ENCODE measurements around the gene ZNF609. TPM values are rescaled to one million over a fixed set of nuclear protein-coding genes. Genes with fewer than 3 reads are reported as not detected.

Gene ZNF609
- total and polyA plus RNA-seq, 4 donors: 8.1 to 54.2 (median 22.0) TPM

- Histone ChIP-seq H3K27ac (ENCODE audit: low read depth in 1 of 2, low read length in 1 of 2) (no peak overlapping the region), H3K4me1 (ENCODE audit: control insufficient read depth in 5 of 5, insufficient read depth in 5 of 5, low read length in 5 of 5) (peaks cover 0 to 7% (median 1%) of the 10 kb centered on the region in 5 donors), H3K4me3 (no peak overlapping the region), H3K27me3 (ENCODE audit: control insufficient read depth in 3 of 3, insufficient read depth in 3 of 3, low read length in 2 of 3) (no peaks in the 10 kb centered on the region), H3K9ac (ENCODE audit: insufficient read depth in 1 of 2, low read length in 2 of 2) (no peak overlapping the region), H3K36me3 (ENCODE audit: control insufficient read depth in 4 of 4, insufficient read depth in 4 of 4, low read length in 4 of 4) (peaks cover 0 to 13% (median 0%) of the 10 kb centered on the region in 4 donors), H3K9me3 (ENCODE audit: control insufficient read depth in 4 of 4, insufficient read depth in 3 of 4, low read length in 3 of 4) (no peaks in the 10 kb centered on the region)
- TF ChIP-seq CTCF (IDR thresholded peaks at IDR 0.05; ENCODE audit: control extremely low read depth, extremely low read depth): no peak
- DNase-seq (no peak), ATAC-seq (ENCODE audit: insufficient read depth, low FRiP score) (no peak)
- 89 to 93% methylated on average over 6 of the region's 6 CpGs for WGBS, 2 donors
Observed at GRCh38 chr15:64713592-64713991, 253.2 kb downstream of the ZNF609 start.

GRCh38 chr15:64716452-64716851 is 256.1 kb downstream of the ZNF609 start:
- TF ChIP-seq CTCF (IDR thresholded peaks at IDR 0.05; ENCODE audit: control extremely low read depth, extremely low read depth): no peak
- WGBS, 2 donors: 94 to 97% methylated on average over 2 of the region's 2 CpGs
- no peaks in the 10 kb centered on the region for H3K9me3 ChIP-seq (ENCODE audit: control insufficient read depth in 4 of 4, insufficient read depth in 3 of 4, low read length in 3 of 4)

GRCh38 chr15:64717130-64717529 is 256.8 kb downstream of the ZNF609 start:
- TF ChIP-seq CTCF (IDR thresholded peaks at IDR 0.05; ENCODE audit: control extremely low read depth, extremely low read depth): no peak
- ATAC-seq (ENCODE audit: insufficient read depth, low FRiP score): no peak
- Histone ChIP-seq H3K9ac (ENCODE audit: insufficient read depth in 1 of 2, low read length in 2 of 2) (no peak overlapping the region), H3K27me3 (ENCODE audit: control insufficient read depth in 3 of 3, insufficient read depth in 3 of 3, low read length in 2 of 3) (no peaks in the 10 kb centered on the region), H3K4me3 (no peak overlapping the region), H3K27ac (ENCODE audit: low read depth in 1 of 2, low read length in 1 of 2) (peak overlapping the region in 1 of 2 donors; percentile 82), H3K36me3 (ENCODE audit: control insufficient read depth in 4 of 4, insufficient read depth in 4 of 4, low read length in 4 of 4) (peaks cover 0 to 5% (median 0%) of the 10 kb centered on the region in 4 donors), H3K4me1 (ENCODE audit: control insufficient read depth in 5 of 5, insufficient read depth in 5 of 5, low read length in 5 of 5) (peaks cover 0 to 10% (median 6%) of the 10 kb centered on the region in 5 donors), H3K9me3 (ENCODE audit: control insufficient read depth in 4 of 4, insufficient read depth in 3 of 4, low read length in 3 of 4) (no peaks in the 10 kb centered on the region)
- WGBS, 2 donors: 90 to 93% methylated on average over 7 of the region's 7 CpGs
- DNase-seq: no peak

More at GRCh38 chr15:64716452-64716851, 256.1 kb downstream of the ZNF609 start:
- ATAC-seq (ENCODE audit: insufficient read depth, low FRiP score) (no peak), DNase-seq (no peak)
- no peak overlapping the region for H3K27ac ChIP-seq (ENCODE audit: low read depth in 1 of 2, low read length in 1 of 2)
- H3K9ac ChIP-seq (ENCODE audit: insufficient read depth in 1 of 2, low read length in 2 of 2): no peak overlapping the region
- no peak overlapping the region for H3K4me3 ChIP-seq
- peaks cover 0 to 6% (median 0%) of the 10 kb centered on the region in 4 donors for H3K36me3 ChIP-seq (ENCODE audit: control insufficient read depth in 4 of 4, insufficient read depth in 4 of 4, low read length in 4 of 4)
- H3K27me3 ChIP-seq (ENCODE audit: control insufficient read depth in 3 of 3, insufficient read depth in 3 of 3, low read length in 2 of 3): no peaks in the 10 kb centered on the region
- peaks cover 0 to 10% (median 6%) of the 10 kb centered on the region in 5 donors for H3K4me1 ChIP-seq (ENCODE audit: control insufficient read depth in 5 of 5, insufficient read depth in 5 of 5, low read length in 5 of 5)
